A673 (cell line): ENCODE measurements around the gene ZNF784. TPM values are rescaled to one million over a fixed set of nuclear protein-coding genes. Genes with fewer than 3 reads are reported as not detected.
A peak's percentile ranks its signal among the peaks of the same experiment; 100 is the strongest.

Experiments
- BruUV-seq: library from RNA; stranded (reverse); fragments of 400-500 nt; replicated peaks from 2 replicates; lab custom pipeline; 2021; lab: Mats Ljungman, UMichigan
- CTCF ChIA-PET: fragments of 300-600 bp; sonication (Branson Sonifier 250); formaldehyde crosslinking; loops from one replicate; lab custom pipeline; 2022; ENCODE audit warnings: antibody characterized with exemption; lab: Charles Lee
- POLR2A ChIA-PET: fragments of 300-600 bp; sonication (Branson Sonifier 250); formaldehyde crosslinking; loops from one replicate; lab custom pipeline; 2022; ENCODE audit warnings: antibody characterized with exemption; ENCODE audit not compliant: low non-redundant PET; lab: Charles Lee
- DNase-seq: peaks from one replicate; pipeline ENCODE4 v3.0.0-alpha.2; 2015; ENCODE audit warnings: low spot score
- H3K27ac ChIP-seq: fragments of 200-600 bp; sonication (generic); 2 replicates; pipeline ENCODE4 v1.5.1; 2016; ENCODE audit warnings: mixed run types, low read depth, mild to moderate bottlenecking, mixed read lengths, antibody characterized with exemption, low read length; ENCODE audit not compliant: poor library complexity, severe bottlenecking
- H3K27me3 ChIP-seq: fragments of 200-600 bp; sonication (generic); replicated peaks from 2 replicates; pipeline ENCODE4 v1.6.1; 2017; ENCODE audit warnings: mixed run types, low read depth, mild to moderate bottlenecking, mixed read lengths, antibody characterized with exemption, low read length; ENCODE audit not compliant: insufficient read depth, poor library complexity
- H3K36me3 ChIP-seq: fragments of 200-600 bp; sonication (generic); 2 replicates; pipeline ENCODE4 v1.6.1; 2016; ENCODE audit warnings: mixed run types, mild to moderate bottlenecking, mixed read lengths, antibody characterized with exemption, low read length; ENCODE audit not compliant: insufficient read depth, poor library complexity, severe bottlenecking
- H3K4me1 ChIP-seq: fragments of 200-600 bp; sonication (generic); 2 replicates; pipeline ENCODE4 v1.6.1; 2017; ENCODE audit warnings: mixed run types, mild to moderate bottlenecking, mixed read lengths, antibody characterized with exemption, low read length; ENCODE audit not compliant: insufficient read depth, poor library complexity, severe bottlenecking
- H3K4me3 ChIP-seq: fragments of 200-600 bp; sonication (generic); 2 replicates; pipeline ENCODE4 v1.5.1; 2016; ENCODE audit warnings: low read depth, mixed run types, mild to moderate bottlenecking, mixed read lengths, low read length; ENCODE audit not compliant: poor library complexity, severe bottlenecking
- H3K9me3 ChIP-seq: fragments of 200-600 bp; sonication (generic); 2 replicates; pipeline ENCODE4 v1.6.1; 2016; ENCODE audit warnings: mixed run types, low read depth, mild to moderate bottlenecking, mixed read lengths, antibody characterized with exemption, low read length; ENCODE audit not compliant: poor library complexity, severe bottlenecking
- CTCF ChIP-seq: fragments of 300-800, 200-600 bp; sonication (generic); conservative IDR thresholded peaks from 2 replicates; pipeline ENCODE4 v1.5.1; 2017; ENCODE audit warnings: low read depth, mild to moderate bottlenecking, antibody characterized with exemption, low read length, moderate library complexity, mixed read lengths
- EZH2 ChIP-seq: fragments of 200-600 bp; sonication (generic); IDR thresholded peaks from 2 replicates; pipeline ENCODE4 v1.6.1; 2017; ENCODE audit warnings: borderline replicate concordance, low read depth, mild to moderate bottlenecking, mixed read lengths, antibody characterized with exemption, low read length; ENCODE audit not compliant: poor library complexity, severe bottlenecking
- intact Hi-C: fragments of 100-400 bp; cut with micrococcal nuclease; formaldehyde crosslinking; loops from one replicate; pipeline ENCODE4 v1.10.0; 2022; ENCODE audit not compliant: unreplicated experiment
- total RNA-seq: library from RNA; stranded (reverse); gene quantifications from 2 replicates; pipeline ENCODE4 v1.2.3, GENCODE V29; 2021

The ZNF784 gene
- total RNA-seq, 1 experiment from 2014 or later = 7.1 TPM

DNA sequence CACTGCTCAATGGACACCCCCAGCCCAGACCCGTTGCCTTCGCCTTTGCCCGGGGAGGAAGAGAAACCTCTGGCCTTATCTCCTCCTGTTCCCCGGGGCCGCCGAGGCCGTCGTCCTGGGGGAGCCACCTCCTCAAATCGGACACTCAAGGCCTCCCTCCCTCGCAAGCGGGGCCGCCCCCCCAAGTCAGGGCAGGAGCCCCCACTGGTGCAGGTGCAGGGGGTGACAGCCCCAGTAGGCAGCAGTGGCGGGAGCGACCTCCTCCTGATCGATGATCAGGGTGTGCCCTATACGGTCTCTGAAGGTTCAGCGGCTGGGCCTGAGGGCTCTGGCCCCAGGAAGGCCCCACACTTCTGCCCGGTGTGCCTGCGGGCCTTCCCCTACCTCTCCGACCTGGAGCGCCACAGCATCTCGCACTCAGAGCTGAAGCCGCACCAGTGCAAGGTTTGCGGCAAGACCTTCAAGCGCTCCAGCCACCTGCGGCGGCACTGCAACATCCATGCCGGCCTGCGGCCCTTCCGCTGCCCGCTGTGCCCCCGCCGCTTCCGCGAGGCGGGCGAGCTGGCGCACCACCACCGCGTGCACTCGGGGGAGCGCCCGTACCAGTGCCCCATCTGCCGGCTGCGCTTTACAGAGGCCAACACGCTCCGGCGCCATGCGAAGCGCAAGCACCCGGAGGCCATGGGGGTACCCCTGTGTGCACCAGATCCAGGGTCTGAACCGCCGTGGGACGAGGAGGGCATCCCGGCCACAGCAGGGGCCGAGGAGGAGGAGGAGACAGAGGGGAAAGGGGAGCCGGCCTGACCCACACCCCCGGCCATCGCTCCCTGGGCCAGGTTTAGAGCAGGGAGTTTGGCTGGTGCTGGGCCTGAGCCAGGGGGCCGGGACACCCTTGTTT is 22.0 kb downstream of the ZNF784 start:
- H3K36me3 ChIP-seq = peaks cover 2% of the 10 kb centered on the region
- intact Hi-C loops = loop anchor here (5.0 kb wide), 1 partner anchor 195 kb away; the partner anchor contains the start of gene UBE2S
- DNase-seq = no peak
- H3K27ac ChIP-seq = peak overlapping the region; percentile 100
- BruUV-seq = no TSS peak
- peaks cover 31% of the 10 kb centered on the region for H3K4me1 ChIP-seq
- ChIA-PET POLR2A (no interaction called here), CTCF (no interaction called here)
- TF ChIP-seq EZH2 (no peak), CTCF (no peak)
- no peaks in the 10 kb centered on the region for H3K27me3 ChIP-seq
- H3K9me3 ChIP-seq = no peaks in the 10 kb centered on the region
- H3K4me3 ChIP-seq = no peak overlapping the region

DNA sequence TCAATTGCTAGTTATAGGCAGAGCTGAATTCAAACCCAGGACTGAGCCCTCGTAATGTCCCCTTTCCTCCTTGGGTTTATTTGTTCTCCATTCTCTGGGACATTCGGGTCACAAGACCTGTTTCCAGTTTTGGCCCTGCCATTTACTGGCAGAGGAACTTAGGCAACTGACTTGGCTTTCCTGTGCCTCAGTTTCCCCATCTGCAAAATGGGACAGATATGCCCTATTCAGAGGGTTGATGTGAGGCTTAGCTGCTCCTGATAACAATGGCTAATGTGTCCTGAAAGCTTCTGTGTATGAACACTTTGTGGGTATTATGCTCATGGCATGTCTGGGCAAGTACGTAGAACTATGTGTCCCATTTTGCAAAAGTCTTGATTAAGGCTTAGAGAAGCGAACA is 23.3 kb downstream of the ZNF784 start:
- ChIA-PET POLR2A (no interaction called here), CTCF (no interaction called here)
- DNase-seq = no peak
- Histone ChIP-seq H3K27me3 (no peaks in the 10 kb centered on the region), H3K27ac (peak overlapping the region; percentile 100), H3K36me3 (peaks cover 13% of the 10 kb centered on the region), H3K9me3 (no peaks in the 10 kb centered on the region), H3K4me3 (peak overlapping the region; percentile 66), H3K4me1 (peaks cover 21% of the 10 kb centered on the region)
- intact Hi-C loops = loop anchor here (5.0 kb wide), 1 partner anchor 194 kb away; the partner anchor contains the start of gene UBE2S
- no TSS peak for BruUV-seq
- TF ChIP-seq EZH2 = no peak
- no peak for TF ChIP-seq CTCF

GRCh38 chr19:55600662-55601028 is 23.7 kb downstream of the ZNF784 start:
- Histone ChIP-seq H3K36me3 (peaks cover 17% of the 10 kb centered on the region), H3K27ac (peak overlapping the region; percentile 100), H3K27me3 (no peaks in the 10 kb centered on the region), H3K4me3 (peak overlapping the region; percentile 66), H3K9me3 (no peaks in the 10 kb centered on the region), H3K4me1 (peaks cover 21% of the 10 kb centered on the region)
- TF ChIP-seq EZH2 (no peak), CTCF (no peak)
- ChIA-PET CTCF (interaction anchor here (0.7 kb wide), 1 partner anchor 17 kb away, joined by 7 read pairs; no protein-coding TSS in a partner anchor), POLR2A (no interaction called here)
- BruUV-seq = TSS peak; percentile 63
- intact Hi-C loops = loop anchor here (5.0 kb wide), 1 partner anchor 193 kb away; the partner anchor contains the start of gene UBE2S
- no peak for DNase-seq
